Neuronal stem cell (in vitro differentiated cells): ENCODE results near the gene PIWIL1.

Experiments used
- DNase-seq: peaks from one replicate; pipeline ENCODE4 v3.0.0-alpha.2; 2013; ENCODE audit warnings: low spot score
- H2AFZ ChIP-seq: one replicate; pipeline ENCODE4 v1.6.1; 2013; ENCODE audit warnings: mild to moderate bottlenecking, low read length, inconsistent platforms
- H2AK5ac ChIP-seq: 2 replicates; pipeline ENCODE4 v1.6.1; 2013; ENCODE audit warnings: low read depth, mild to moderate bottlenecking, inconsistent platforms, low read length, moderate library complexity, mixed read lengths
- H2BK120ac ChIP-seq: 2 replicates; pipeline ENCODE4 v1.6.1; 2013; ENCODE audit warnings: low read depth, mild to moderate bottlenecking, inconsistent platforms, low read length, moderate library complexity, mixed read lengths
- H2BK12ac ChIP-seq: one replicate; pipeline ENCODE4 v1.6.1; 2013; ENCODE audit warnings: low read length, inconsistent platforms
- H2BK15ac ChIP-seq: 2 replicates; pipeline ENCODE4 v1.6.1; 2013; ENCODE audit warnings: mild to moderate bottlenecking, low read length, inconsistent platforms, mixed read lengths
- H2BK5ac ChIP-seq: one replicate; pipeline ENCODE4 v1.6.1; 2013; ENCODE audit warnings: inconsistent platforms, mild to moderate bottlenecking, low read length, moderate library complexity
- H3K14ac ChIP-seq: one replicate; pipeline ENCODE4 v1.6.1; 2013; ENCODE audit warnings: low read length, inconsistent platforms
- H3K18ac ChIP-seq: 2 replicates; pipeline ENCODE4 v1.6.1; 2013; ENCODE audit warnings: low read length, inconsistent platforms
- H3K23ac ChIP-seq: 2 replicates; pipeline ENCODE4 v1.6.1; 2013; ENCODE audit warnings: low read depth, mild to moderate bottlenecking, mixed read lengths, low read length, inconsistent platforms; ENCODE audit not compliant: poor library complexity
- H3K27ac ChIP-seq: replicated peaks from 3 replicates; pipeline ENCODE4 v1.5.1; 2013; ENCODE audit warnings: low read length, inconsistent platforms
- H3K27me3 ChIP-seq, 3 experiments: 2 replicates each; pipeline ENCODE4 v1.6.1; 2013; ENCODE audit warnings: low read length in 3 of 3, mild to moderate bottlenecking in 2 of 3, inconsistent platforms in 1 of 3, low read depth in 1 of 3, mixed read lengths in 1 of 3, moderate library complexity in 1 of 3; ENCODE audit not compliant: control insufficient read depth in 3 of 3, insufficient read depth in 3 of 3
- H3K36me3 ChIP-seq, 2 donors: replicated peaks in 1 of 2; 2 replicates each; pipeline ENCODE4 v1.6.1; 2013; ENCODE audit warnings: low read length in 2 of 2; ENCODE audit not compliant: control insufficient read depth in 2 of 2, insufficient read depth in 2 of 2
- H3K4ac ChIP-seq: 2 replicates; pipeline ENCODE4 v1.6.1; 2013; ENCODE audit warnings: inconsistent platforms, mild to moderate bottlenecking, low read length, moderate library complexity
- H3K4me1 ChIP-seq, 2 donors: 1 replicate in 1 of 2; 2 replicates in 1 of 2; pipeline ENCODE4 v1.6.1; 2013; ENCODE audit warnings: low read length in 2 of 2, low read depth in 1 of 2; ENCODE audit not compliant: control insufficient read depth in 2 of 2, insufficient read depth in 1 of 2
- H3K4me2 ChIP-seq: one replicate; pipeline ENCODE4 v1.6.1; 2013; ENCODE audit warnings: mild to moderate bottlenecking, low read length, inconsistent platforms; ENCODE audit not compliant: insufficient read depth, poor library complexity, severe bottlenecking
- H3K4me3 ChIP-seq, 2 donors: 2 replicates each; pipeline ENCODE4 v1.5.1; 2013; ENCODE audit warnings: low read length in 2 of 2, mild to moderate bottlenecking in 2 of 2, inconsistent platforms in 1 of 2, moderate library complexity in 1 of 2
- H3K79me1 ChIP-seq: one replicate; pipeline ENCODE4 v1.6.1; 2013; ENCODE audit warnings: low read depth, mild to moderate bottlenecking, inconsistent platforms, low read length, moderate library complexity
- H3K9ac ChIP-seq: one replicate; pipeline ENCODE4 v1.6.1; 2013; ENCODE audit warnings: mild to moderate bottlenecking, low read depth, low read length, inconsistent platforms; ENCODE audit not compliant: poor library complexity
- H3K9me3 ChIP-seq, 2 donors: replicated peaks in 1 of 2; 2 replicates each; pipeline versions ENCODE3 to v1.6.1; 2013; ENCODE audit warnings: low read length in 2 of 2, mild to moderate bottlenecking in 2 of 2, inconsistent platforms in 1 of 2, low read depth in 1 of 2, mixed read lengths in 1 of 2, moderate library complexity in 1 of 2; ENCODE audit not compliant: control insufficient read depth in 2 of 2, insufficient read depth in 1 of 2
- H4K8ac ChIP-seq: one replicate; pipeline ENCODE4 v1.6.1; 2013; ENCODE audit warnings: low read depth, mild to moderate bottlenecking, inconsistent platforms, low read length, moderate library complexity
- H4K91ac ChIP-seq: one replicate; pipeline ENCODE4 v1.6.1; 2013; ENCODE audit warnings: low read length, low read depth, mild to moderate bottlenecking, inconsistent platforms; ENCODE audit not compliant: poor library complexity
- WGBS, 2 donors: extraction: QIAGEN DNeasy Blood & Tissue Kit; methylation state at CpG; one replicate each; pipeline ENCODE4 v1.1.7; 2013; ENCODE audit warnings: missing lambda C conversion rate in 2 of 2, mixed read lengths in 1 of 2; ENCODE audit not compliant: insufficient read length in 2 of 2, insufficient replicate concordance in 1 of 2; ENCODE audit errors: extremely low coverage in 2 of 2; 5-methylcytosine and 5-hydroxymethylcytosine counted together

The PIWIL1 gene

DNA sequence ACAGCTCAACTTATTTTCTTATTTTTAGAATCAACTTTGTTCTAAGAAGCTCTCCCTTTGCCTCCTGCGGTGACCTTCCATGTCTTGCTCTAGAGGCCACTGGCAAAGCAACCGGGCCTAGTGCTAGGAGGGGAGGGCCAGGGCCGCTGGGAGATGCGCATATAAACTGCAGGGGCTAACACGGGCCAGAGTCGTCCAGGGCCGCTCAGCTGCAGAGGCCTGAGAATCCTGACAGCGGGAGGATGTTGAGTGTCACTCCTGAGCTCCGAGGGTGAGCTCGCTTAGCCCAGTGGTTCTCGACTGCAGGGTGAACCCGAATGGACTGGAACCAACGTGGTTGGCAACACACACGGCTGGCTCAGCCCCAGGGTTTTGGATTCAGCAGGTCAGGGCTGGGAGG is 6.5 kb upstream of the PIWIL1 start:
- no peak overlapping the region for H2BK5ac ChIP-seq
- H4K91ac ChIP-seq = no peak overlapping the region
- no peak overlapping the region for H2AFZ ChIP-seq
- DNase-seq = no peak
- H3K9me3 ChIP-seq = peaks cover 0 to 4% of the 10 kb centered on the region in 2 donors
- no peak overlapping the region for H3K9ac ChIP-seq
- H2AK5ac ChIP-seq = peak overlapping the region; percentile 35
- no peak overlapping the region for H3K14ac ChIP-seq
- no peak overlapping the region for H2BK15ac ChIP-seq
- H3K4me1 ChIP-seq = peaks cover 0 to 5% of the 10 kb centered on the region in 2 donors
- H3K4ac ChIP-seq = no peak overlapping the region
- peaks cover 0 to 5% (median 2%) of the 10 kb centered on the region in 3 experiments for H3K27me3 ChIP-seq
- no peak overlapping the region for H2BK120ac ChIP-seq
- H3K18ac ChIP-seq = no peak overlapping the region
- no peak overlapping the region for H3K4me3 ChIP-seq
- no peak overlapping the region for H3K4me2 ChIP-seq
- H4K8ac ChIP-seq = no peak overlapping the region
- H3K27ac ChIP-seq = no peak overlapping the region
- H3K36me3 ChIP-seq = no peaks in the 10 kb centered on the region
- WGBS, 2 donors = no CpG with 5 or more reads among the region's 14 CpGs
- no peak overlapping the region for H3K23ac ChIP-seq
- H3K79me1 ChIP-seq = no peaks in the 10 kb centered on the region
- H2BK12ac ChIP-seq = no peak overlapping the region

DNA sequence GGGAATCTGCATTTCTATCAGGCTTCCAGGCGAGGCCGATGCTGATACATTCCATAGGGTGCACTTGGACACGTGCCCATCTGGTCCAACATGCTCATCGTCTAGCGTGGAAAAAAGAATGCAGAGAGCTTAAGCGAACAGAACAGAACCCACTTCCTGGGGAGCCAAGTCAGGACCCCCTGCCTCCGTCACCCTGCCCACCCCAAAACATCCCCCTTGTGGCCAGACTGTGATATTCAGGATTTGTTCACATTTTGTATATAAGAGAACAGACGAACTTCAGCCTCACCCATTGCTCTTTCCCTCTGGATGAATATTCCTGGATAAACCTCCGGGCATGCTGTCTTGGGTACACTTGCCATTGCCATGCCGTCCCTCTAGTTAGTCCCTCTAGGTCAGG is 4.3 kb upstream of the PIWIL1 start:
- Histone ChIP-seq H3K9ac (no peak overlapping the region), H3K36me3 (no peaks in the 10 kb centered on the region), H2BK12ac (no peak overlapping the region), H3K23ac (no peak overlapping the region), H3K27ac (no peak overlapping the region), H3K27me3 (peaks cover 0 to 5% (median 2%) of the 10 kb centered on the region in 3 experiments), H3K14ac (no peak overlapping the region), H2BK5ac (no peak overlapping the region), H3K4me3 (no peak overlapping the region), H3K4me2 (no peak overlapping the region), H3K4ac (no peak overlapping the region), H3K4me1 (peaks cover 0 to 5% of the 10 kb centered on the region in 2 donors), H3K18ac (no peak overlapping the region), H2BK120ac (no peak overlapping the region), H2AK5ac (no peak overlapping the region), H4K91ac (no peak overlapping the region), H2BK15ac (no peak overlapping the region), H4K8ac (no peak overlapping the region), H2AFZ (no peak overlapping the region), H3K79me1 (no peaks in the 10 kb centered on the region), H3K9me3 (peaks cover 0 to 4% of the 10 kb centered on the region in 2 donors)
- no peak for DNase-seq
- WGBS, 2 donors = no CpG with 5 or more reads among the region's 10 CpGs

DNA sequence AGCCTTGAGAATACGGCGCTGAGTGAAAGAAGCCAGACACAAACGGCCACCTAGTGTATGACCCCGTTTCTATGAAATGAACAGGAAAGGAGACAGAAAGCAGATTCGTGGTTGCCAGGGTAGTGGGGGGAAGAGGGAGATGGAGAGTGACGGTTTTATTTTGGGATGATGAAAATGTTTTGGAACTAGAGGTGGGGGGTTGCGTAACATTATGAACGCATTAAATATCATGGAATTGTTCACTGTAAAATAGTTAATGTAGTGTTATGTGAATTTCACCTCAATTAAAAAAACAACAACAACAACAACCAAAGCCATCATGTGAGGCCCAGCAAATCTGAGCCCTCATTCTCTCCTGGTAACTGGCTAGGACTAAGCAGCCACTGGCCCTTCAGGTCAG is 3.3 kb upstream of the PIWIL1 start:
- Histone ChIP-seq H3K4me1 (peaks cover 0 to 5% of the 10 kb centered on the region in 2 donors), H3K36me3 (no peaks in the 10 kb centered on the region), H3K4ac (no peak overlapping the region), H4K91ac (no peak overlapping the region), H3K9ac (no peak overlapping the region), H3K27me3 (peaks cover 0 to 5% (median 5%) of the 10 kb centered on the region in 3 experiments), H4K8ac (no peak overlapping the region), H2BK120ac (no peak overlapping the region), H3K4me2 (no peak overlapping the region), H3K4me3 (peak overlapping the region in 1 of 2 donors; percentile 52), H3K9me3 (peaks cover 0 to 4% of the 10 kb centered on the region in 2 donors), H3K23ac (no peak overlapping the region), H3K14ac (no peak overlapping the region), H2AFZ (no peak overlapping the region), H3K18ac (no peak overlapping the region), H2BK12ac (no peak overlapping the region), H3K79me1 (no peaks in the 10 kb centered on the region), H2BK15ac (no peak overlapping the region), H3K27ac (no peak overlapping the region), H2BK5ac (no peak overlapping the region), H2AK5ac (no peak overlapping the region)
- 100% methylated on average over 3 of the region's 8 CpGs; no CpG with 5 or more reads in 1 of the 2 donors for WGBS, 2 donors
- no peak for DNase-seq

DNA sequence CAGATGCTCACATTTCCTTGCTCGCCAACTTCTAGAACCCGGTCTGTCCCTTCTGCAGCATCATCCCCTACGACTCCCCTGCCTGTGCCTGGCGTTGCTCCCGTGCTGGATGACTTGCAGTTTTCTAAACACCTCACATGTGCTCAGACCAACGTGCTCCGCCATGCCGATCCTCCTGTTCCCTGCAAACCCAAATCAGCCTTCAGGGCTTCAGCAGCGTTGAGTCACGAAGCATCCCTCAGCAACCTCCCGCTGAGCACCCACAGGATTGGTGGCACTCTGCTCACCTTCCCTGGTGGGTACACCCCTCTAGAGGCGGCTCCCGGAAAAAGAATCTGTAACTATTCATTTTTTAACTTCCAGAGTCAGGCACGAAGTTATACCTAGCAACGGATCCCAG is 2.8 kb upstream of the PIWIL1 start:
- Histone ChIP-seq H3K27me3 (peaks cover 0 to 7% (median 4%) of the 10 kb centered on the region in 3 experiments), H3K9me3 (peaks cover 0 to 4% of the 10 kb centered on the region in 2 donors), H4K91ac (no peak overlapping the region), H3K79me1 (no peaks in the 10 kb centered on the region), H3K14ac (no peak overlapping the region), H3K4me3 (no peak overlapping the region), H3K23ac (no peak overlapping the region), H2BK12ac (no peak overlapping the region), H3K36me3 (no peaks in the 10 kb centered on the region), H3K27ac (no peak overlapping the region), H2AFZ (no peak overlapping the region), H3K4me1 (peaks cover 0 to 5% of the 10 kb centered on the region in 2 donors), H3K4me2 (no peak overlapping the region), H3K9ac (no peak overlapping the region), H4K8ac (no peak overlapping the region), H2BK120ac (no peak overlapping the region), H2BK5ac (no peak overlapping the region), H2AK5ac (no peak overlapping the region), H2BK15ac (no peak overlapping the region), H3K18ac (peak overlapping the region; percentile 55), H3K4ac (no peak overlapping the region)
- no CpG with 5 or more reads among the region's 15 CpGs for WGBS, 2 donors
- no peak for DNase-seq
